Stimulated activated CD8-positive, alpha-beta memory T cell treated with anti-CD3 and anti-CD28 coated beads, Interleukin-7, amount 100 ng/mL, for 24 hours (primary cell): ENCODE measurements around the gene RD3L.
A peak's percentile ranks its signal among the peaks of the same experiment; 100 is the strongest.
"Not testable (repeated sequence)": the region's sequence is repeated elsewhere in the genome, so short reads cannot be mapped to it uniquely, and the experiment has no call there.

ENCODE experiments used
- DNase-seq: peaks from one replicate; pipeline ENCODE4 v3.0.0-alpha.2; 2020; ENCODE audit warnings: low read depth

The RD3L gene

GRCh38 chr14:103928011-103928890 lies 14.1 kb downstream of the RD3L start, which contains the start of gene TDRD9:
TSS of gene TDRD9 (plus strand) at chr14:103928456. CDS start at chr14:103928510, 54 bp downstream.
- DNase-seq, result no peak

- DNase-seq, result no peak
These were observed 14.8 kb downstream of the RD3L start for GRCh38 chr14:103927566-103927965.

- no peak for DNase-seq
These were observed 17.0 kb downstream of the RD3L start for GRCh38 chr14:103925316-103925715.

- DNase-seq, result no peak
These were observed 18.5 kb downstream of the RD3L start for GRCh38 chr14:103923863-103924262.

- not testable (repeated sequence) for DNase-seq
These were observed 20.5 kb downstream of the RD3L start for GRCh38 chr14:103921855-103922200.

- DNase-seq, result peak; percentile 91
These were observed 21.1 kb downstream of the RD3L start for GRCh38 chr14:103920981-103921854.

- no peak for DNase-seq
These were observed 25.6 kb downstream of the RD3L start for GRCh38 chr14:103916636-103917262.

GRCh38 chr14:103915616-103916015 lies 26.7 kb downstream of the RD3L start:
- no peak for DNase-seq

- DNase-seq, result no peak
These were observed 31.3 kb downstream of the RD3L start for GRCh38 chr14:103910984-103911383.

- DNase-seq, result peak; percentile 34
These were observed 31.9 kb downstream of the RD3L start for GRCh38 chr14:103910262-103910935.

GRCh38 chr14:103909531-103910261 lies 32.6 kb downstream of the RD3L start:
- no peak for DNase-seq

- DNase-seq, result no peak
These were observed 33.7 kb downstream of the RD3L start for GRCh38 chr14:103908580-103908979.

- DNase-seq, result no peak
These were observed 36.4 kb downstream of the RD3L start for GRCh38 chr14:103905842-103906456.

GRCh38 chr14:103904493-103905107 lies 37.7 kb downstream of the RD3L start:
- DNase-seq, result no peak

- DNase-seq, result no peak
These were observed 42.5 kb downstream of the RD3L start for GRCh38 chr14:103899833-103900232.

GRCh38 chr14:103899316-103899715 lies 43.0 kb downstream of the RD3L start:
- no peak for DNase-seq

- DNase-seq, result no peak
These were observed 43.6 kb downstream of the RD3L start for GRCh38 chr14:103898711-103899110.

GRCh38 chr14:103898204-103898603 lies 44.1 kb downstream of the RD3L start:
- no peak for DNase-seq

GRCh38 chr14:103897075-103897947 lies 45.0 kb downstream of the RD3L start:
- no peak for DNase-seq
